NCI-H345 treated with DMSO at 0.1 percent for 48 hours (cell line): ENCODE data around the gene RAB37.

Source experiments
- DNase-seq: peaks from one replicate; lab custom pipeline; 2025; ENCODE audit not compliant: unreplicated experiment; lab: John Stamatoyannopoulos, UW

RAB37 gene

DNA sequence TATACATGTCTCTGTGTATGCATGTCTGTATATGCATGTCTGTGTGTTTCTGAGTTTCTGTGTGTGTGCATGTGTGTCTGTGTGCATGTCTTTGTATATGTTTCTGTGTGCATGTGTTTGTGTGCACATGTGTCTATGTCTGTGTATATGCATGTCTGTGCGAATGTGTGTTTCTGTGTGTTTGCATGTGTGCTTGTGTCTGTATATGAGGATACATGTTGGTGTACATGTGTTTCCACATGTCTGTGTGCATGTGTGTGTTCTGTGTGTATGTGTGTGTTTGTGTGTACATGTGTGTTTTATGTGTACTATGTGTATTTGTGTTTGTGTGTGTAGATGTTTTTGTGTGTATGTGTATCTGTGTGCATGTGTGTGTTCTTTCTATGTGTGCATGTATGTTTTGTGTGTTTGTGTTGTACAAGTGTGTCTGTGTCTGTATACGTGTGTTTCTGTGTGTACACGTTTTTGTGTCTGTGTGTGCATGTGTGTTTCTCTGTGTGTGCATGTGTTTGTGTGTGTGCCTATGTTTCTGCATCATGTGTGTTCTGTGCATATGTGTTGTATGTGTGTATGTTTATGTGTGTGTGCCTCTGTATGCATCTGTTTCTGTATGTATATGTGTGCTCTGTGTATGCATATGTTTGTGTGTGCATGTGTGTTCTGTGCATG lies 8.9 kb upstream of the RAB37 start:
- DNase-seq: no peak

DNA sequence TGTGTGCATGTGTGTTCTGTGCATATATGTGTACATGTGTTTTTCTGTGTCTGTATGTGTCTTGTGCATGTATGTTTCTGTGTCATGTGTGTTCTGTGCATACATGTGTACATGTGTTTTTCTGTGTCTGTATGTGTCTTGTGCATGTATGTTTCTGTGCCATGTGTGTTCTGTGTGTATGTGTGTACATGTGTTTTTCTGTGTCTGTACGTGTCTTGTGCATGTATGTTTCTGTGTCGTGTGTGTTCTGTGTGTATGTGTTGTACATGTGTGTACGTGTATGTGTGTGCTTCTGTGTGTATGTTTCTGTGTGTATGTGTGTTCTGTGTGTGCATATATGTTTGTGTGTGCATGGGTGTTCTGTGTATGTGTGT lies 8.4 kb upstream of the RAB37 start:
- DNase-seq: no peak

DNA sequence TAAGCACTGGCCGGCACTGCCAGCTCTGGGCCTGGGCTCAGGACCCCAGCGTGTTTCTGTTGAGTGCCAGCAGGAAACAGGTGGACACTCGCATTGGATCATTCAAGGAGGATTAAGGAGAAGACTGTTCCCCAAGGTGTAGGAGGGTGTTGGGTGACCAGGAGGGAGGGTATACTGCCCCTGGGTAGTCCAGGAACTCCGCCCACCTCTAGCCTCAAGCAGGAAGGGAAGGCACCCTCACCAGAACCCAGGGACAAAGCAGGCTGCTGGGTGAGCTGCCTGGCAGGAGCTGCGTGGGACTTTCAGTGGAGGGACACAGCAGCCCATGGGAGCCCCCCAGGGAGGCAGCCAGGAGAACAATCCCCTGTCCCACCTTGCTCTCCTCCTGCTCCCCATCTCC lies 7.7 kb upstream of the RAB37 start:
- DNase-seq: no peak

DNA sequence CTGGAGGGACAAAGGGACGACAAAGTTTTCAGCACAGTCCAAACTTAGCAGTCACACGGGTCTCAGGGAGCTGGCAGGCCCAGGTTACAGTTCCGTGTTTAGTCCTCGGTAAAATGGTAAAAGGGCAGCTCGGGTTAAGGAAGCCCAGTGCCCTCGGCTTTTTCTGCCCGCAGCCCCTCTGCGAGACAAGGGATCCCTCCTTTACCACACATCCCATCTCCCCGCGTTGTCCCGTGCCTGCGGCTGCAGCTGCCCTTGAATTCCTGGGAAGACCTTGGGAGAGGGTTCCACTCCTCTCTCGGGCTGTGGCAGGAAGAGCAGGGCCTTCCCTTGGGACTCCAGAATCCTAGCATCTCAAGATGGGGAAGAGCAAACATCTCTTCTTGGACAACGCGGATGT lies 7.2 kb upstream of the RAB37 start:
- DNase-seq: no peak

DNA sequence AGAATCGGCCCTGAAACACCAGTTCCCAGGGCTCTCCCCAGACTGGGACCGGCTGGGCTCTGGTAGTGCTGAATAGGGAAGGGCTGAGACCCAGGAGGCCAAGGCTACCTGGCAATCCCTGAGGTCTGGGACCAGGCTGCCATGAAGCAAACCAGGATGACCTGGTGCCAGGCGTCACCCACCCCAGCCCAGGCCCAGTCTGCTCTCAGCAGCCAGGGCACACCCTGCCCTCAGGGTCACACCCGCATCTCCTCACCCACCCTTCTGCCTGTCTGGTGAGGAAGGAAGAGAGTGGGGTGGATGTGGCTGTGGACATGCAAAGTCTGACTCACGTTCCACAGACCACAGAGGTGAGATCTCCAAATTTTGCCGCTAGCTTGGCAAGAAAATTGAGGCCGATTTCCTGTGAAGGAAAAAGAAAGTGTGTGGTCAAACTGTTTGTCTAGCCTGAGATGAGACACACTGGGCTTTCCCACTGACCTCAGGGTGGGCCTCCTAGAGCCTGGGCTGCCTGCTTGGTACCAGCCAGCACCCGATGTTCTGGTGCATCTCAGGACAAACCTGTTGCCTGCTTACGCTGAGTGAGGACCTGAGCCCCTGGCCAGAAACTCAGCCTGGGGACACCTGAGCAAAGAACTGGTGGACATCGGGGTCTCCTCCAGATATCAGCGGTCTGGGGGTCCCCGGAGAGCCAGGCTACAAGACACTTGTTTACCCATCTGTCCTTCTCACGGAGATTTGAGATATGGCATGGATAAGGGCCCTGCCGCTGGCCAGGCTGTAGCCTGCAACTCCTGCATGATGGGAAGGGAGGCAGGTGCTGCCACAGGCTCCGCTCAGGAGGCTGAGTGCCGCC lies 6.3 kb upstream of the RAB37 start:
- no peak for DNase-seq

DNA sequence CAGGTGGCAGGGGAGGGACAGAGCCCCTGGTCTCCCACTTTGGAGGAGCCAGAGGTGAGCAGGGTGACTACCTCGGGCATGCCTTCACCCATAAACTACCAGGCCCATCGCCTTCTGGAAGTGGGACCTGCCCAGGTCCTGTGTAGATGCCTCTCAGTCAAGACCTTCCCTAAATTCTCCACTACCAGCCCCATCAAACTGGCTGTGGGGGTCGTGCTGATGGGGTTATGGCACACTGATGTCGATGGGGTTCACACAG lies 5.8 kb upstream of the RAB37 start:
- DNase-seq: no peak

DNA sequence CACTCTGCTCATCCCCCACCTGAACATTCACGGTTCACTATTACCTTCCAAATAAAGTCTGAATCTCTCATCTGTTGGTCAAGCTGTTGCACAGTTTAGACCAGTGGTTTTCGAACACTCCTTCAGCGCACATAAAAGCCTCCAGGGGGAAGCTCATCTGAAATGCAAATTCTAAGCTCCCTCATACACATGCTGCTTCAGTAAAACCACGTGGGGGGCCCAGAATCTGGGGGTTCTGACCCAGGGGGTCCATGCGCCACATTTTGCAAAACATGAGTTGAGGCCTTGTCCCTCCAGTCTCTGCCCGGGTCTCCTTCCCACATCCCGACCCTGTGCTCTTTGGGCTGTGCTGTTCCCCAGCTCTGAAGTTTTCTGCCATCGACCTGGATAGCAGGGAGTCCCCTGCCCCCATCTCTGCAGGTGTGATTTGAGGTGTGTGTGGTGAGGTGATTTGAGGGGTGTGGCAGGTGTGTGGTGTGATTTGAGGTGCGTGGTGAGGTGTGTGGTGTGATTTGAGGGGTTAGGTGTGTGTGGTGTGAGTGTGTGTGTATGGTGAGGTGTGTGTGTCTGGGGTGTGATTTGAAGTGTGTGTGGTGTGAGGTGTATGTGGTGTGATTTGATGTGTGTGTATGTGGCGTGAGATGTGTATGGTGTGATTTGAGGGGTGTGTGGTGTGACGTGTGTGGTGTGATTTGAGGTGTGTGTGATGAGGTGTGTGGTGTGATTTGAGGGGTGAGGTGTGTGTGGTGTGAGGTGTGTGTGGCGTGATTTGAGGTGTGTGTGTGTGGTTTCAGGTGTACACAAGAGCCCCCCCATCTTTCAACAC lies 4.8 kb upstream of the RAB37 start:
- DNase-seq: no peak

DNA sequence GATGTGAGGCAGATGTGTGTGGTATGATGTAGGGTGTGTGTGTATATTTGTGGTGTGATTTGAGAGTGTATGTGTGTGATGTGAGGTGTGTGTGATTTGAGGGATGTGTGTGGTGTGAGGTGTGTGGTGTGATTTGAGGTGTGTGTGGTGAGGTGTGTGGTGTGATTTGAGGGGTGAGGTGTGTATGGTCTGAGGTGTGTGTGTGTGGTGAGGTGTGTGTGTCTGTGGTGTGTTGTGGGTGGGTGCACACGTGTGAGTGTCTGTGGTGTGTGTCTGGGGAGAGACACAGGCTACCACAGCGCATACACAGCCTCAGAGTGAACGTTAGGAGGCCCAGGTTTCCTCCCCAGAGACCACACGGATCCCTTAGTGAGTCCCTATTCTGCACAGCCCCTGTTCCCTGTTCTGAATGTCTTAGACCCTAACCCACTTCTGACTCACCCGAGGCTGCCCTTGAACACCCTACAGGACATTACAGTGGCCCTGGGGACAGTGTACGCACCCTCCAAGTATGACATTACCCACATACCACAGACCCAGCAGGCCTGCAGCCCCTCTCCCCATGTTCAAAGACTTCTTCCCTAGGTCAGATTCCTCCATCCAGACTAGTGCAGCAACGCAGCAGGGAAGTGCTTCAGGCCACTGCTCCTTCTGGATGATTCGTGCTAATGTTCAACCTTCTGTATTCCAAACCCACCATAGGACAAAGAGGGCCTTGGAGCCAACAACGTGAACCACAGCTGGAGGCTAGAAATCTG lies 3.5 kb upstream of the RAB37 start:
- no peak for DNase-seq

DNA sequence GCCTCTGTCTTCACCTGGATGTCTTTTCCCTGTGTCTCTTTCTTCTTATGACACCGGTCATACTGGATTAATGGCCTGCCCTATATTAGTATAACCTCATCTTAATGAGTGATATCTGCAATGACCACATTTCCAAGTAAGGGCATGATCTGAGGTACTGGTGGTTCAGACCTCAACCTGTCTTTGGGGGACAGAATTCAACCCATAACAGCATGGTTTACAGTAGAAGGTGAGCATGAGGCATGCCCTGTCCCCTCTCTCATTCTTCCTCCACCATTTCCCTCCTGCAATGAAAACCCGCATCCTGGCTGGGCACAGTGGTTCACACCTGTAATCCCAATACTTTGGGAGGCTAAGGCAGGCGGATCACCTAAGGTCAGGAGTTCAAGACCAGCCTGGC lies 2.8 kb upstream of the RAB37 start:
- no peak for DNase-seq

DNA sequence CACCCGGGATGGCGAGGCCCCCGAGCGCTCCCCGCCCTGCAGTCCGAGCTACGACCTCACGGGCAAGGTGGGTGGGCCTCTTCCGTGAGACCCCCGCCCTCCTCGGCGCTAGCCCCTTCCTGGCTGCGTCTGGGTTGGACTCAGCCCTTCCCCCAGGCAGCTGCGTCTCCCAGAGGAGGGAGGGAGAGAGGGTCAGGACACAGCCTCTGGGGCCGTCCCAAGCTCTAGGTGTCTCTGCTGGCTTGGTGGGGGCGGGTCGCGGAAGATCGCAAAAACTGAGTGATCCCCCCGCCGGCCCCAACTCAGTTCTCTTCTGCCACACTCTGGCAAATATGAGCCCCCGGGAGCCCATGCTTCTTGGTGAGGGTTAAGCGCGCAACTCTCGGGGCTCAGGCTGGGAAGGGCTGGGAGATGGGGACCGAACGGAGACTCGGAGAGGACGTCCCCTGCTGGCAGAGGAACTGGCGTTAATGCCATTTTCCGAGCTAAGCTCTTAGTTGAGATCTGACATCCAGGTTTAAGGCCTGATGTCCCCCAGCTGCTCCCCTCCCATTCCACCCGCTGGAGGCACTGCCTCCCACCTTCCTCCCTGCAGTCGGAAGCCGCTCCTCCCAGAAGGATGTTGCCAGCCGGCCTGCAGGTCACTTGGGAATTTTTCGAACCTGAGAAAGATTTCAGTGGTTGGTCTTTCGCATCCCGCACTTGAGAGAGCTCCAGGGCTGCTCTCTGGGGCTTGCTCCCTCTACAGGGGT lies 419 bp downstream of the RAB37 start:
- DNase-seq: no peak

DNA sequence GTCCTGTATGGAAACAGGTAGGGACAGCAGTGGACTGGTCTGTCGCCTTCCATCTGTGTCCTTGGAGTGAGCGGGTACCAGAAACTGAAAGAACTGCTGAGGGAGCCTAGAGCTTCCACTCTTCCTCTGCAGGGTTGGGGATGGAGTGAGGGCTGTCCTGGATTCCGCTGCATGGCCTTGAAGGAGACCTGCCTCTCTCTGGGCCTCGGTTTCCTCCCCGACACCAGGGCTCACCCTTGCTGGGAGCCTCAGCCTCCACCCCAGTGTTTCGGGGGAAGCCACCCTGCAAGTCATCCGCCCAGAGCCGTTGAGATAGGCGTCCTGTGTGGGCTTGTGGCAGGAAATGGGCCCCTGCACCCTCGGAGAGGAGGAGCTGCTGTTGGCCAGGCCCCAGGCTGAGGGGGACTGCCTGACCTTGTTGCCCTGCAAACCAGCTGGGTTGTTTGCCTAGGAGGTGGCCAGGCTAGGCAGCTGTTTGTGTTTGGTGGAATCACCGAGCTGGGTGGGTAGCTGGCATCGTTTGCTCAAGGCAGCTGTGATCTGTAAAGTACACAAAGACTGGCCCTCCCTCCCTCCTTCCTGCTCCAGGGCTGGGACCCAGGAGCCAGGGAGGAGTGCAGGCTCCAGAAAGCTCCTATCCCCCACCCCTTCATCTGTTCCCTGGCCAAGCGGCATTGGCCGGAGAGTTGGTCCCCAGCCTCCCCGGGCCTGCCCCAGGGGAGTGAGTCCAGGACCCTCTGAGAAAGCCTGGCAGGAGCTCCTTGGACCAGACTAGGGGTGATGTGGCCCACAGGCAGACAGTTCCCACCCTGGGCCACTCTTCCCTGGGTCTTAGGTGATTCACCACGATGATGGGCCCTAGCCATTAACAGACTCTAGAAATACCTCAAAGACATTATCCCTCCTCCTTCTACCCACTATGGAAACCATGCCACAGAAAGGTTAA lies 1.3 kb downstream of the RAB37 start:
- DNase-seq: no peak

DNA sequence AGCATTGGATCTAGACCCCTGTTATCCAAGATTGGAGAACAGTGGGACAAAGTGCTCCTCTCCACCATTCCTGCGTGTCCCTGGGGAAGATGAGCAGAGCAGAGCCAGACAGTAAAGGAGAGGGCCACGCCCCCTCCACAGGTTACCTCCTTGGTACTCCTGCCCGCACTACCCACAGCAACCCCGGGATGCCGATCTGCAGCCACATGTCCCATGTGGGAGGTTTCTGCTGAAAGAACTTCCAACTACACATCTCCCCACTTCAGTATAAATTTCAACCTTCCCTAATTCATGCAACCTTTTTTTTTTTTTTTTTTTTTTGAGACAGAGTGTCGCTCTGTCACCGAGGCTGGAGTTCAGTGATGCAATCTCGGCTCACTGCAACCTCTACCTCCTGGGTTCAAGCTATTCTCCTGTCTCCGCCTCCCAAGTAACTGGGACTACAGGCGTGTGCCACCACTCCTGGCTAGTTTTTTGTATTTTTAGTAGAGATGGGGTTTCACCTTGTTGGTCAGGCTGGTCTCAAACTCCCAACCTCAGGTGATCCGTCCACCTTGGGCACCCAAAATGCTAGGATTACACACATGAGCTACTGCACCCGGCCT lies 2.3 kb downstream of the RAB37 start:
- DNase-seq: no peak

DNA sequence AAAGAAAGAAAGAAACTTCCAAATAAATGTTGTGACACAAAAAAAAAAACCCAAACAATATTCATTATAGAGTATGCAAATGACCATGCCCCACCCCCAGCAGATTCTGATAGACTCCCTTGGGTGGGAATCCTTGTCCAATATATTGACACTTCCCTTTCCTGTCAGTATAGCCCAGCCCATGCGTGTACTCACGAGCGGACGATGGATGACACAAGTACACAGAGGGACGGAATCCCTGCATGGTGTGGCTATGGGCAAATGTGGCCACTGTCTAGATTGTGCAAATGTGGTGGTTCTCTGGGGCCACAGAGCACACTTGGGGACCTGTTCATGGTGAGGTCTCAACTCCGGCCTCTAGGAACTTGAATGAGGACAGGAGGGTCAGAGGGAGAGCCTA lies 3.1 kb downstream of the RAB37 start:
- no peak for DNase-seq

DNA sequence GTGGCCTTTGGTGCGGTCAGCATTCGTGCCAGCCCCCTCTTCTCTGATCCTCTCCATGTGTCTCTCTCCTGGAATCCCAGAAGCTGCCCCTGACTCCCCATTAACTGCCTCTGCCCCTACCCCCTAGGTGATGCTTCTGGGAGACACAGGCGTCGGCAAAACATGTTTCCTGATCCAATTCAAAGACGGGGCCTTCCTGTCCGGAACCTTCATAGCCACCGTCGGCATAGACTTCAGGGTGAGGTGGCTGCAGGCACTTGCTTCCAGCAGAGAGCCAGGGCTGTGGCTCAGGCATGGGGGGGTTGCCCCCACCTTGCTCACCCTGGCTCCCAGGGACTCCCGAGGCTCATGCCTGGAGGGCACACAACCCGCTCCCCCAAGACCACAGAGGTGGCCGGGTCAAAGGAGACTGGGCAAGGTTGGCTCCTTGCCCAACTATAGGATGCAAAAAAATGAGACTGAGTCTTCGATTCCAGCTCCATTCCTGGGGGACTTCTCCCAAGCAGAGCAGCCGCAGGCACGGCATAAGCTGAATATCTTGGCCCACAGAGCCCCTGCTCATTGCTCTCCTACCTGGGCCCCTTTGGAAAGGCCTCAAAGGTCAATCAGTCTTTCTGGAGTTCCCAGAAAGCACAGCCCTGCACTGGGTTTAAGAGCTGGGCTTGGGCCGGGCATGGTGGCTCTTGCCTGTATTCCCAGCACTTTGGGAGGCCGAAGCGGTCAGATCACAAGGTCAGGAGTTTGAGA lies 3.8 kb downstream of the RAB37 start:
- DNase-seq: no peak

DNA sequence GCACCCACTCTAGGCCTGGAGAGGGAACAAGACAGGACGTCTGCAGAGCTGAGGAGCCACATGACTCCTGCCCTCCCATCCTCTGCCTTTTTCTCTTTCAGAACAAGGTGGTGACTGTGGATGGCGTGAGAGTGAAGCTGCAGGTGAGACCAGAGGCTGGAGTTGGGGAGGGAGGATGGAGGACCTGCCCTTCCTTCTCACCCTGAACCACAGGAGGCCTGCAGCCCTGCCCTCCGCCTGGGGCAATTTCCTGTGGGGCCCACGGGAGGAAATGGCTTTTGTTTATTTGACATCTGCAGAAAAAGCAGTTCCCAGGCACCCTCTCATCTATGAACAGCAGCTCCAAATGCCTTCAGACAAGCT lies 5.1 kb downstream of the RAB37 start:
- DNase-seq: no peak

DNA sequence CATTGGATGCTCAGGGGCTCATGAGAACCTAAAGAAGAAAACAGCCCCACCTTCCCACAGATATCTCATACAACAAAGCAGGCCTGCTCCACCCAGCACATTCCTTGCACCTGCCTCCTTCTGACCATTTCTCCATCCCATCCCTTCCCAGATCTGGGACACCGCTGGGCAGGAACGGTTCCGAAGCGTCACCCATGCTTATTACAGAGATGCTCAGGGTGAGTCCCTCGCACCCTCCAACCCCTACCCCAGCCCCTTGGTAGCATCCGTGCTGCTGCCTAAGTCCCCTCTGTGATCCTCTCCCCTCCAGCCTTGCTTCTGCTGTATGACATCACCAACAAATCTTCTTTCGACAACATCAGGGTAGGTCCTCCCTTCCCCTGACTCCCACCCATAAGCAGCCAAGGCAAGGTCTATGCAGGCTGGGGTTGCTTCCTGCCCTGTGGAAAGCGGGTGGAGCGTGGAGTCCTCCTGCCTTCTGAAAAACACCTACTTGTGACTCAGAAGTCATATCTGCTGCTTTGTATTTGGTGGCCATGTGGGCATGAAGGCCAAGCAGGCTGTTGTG lies 6.0 kb downstream of the RAB37 start:
- no peak for DNase-seq

DNA sequence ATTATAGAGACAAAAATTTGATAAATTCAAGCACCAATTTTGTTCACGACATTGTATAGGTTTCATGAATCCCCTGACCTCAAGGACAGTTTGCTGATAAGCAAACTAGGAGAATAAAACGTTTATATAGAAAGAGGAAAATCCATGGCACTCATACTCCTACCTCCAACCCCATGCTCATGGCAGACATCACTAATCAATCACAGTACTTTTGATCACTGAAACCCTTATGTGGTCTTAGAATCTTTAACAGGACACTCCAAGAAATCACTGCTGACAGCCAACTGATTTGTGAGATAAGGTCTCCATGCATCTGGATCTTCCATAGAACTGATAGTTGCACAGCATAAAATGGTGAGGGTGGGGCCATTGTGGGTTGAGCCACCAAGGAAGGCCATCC lies 6.7 kb downstream of the RAB37 start:
- DNase-seq: no peak

DNA sequence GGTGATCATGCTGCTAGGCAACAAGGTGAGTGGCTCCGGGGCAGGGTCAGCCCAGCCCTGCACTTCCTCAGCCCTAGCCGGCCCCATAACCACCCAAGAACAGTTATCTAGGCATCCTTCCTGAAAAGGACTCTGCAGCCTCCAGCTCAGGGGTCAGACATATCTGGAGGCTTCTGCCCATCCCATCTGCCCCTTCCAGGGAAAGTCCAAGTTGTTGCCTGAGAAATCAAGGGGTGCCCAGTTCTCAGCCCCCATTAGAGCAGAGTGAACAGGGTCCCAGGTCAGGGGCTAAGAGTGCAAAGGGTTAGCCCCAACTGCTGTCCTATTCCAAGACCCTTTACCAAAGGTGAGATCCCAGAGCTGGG lies 7.3 kb downstream of the RAB37 start:
- no peak for DNase-seq
